GM19452 (cell line): Measurements from ENCODE around the gene AK5.
A peak's percentile ranks its signal among the peaks of the same experiment; 100 is the strongest.
"Not testable (repeated sequence)": the region's sequence is repeated elsewhere in the genome, so short reads cannot be mapped to it uniquely, and the experiment has no call there.

ENCODE experiments used
- ATAC-seq: cut with Tn5 transposase; IDR thresholded peaks from one replicate; pipeline ENCODE4 v1.9.1; 2021; ENCODE audit not compliant: unreplicated experiment

AK5 gene

GRCh38 chr1:77487631-77488030 lies 205.8 kb downstream of the AK5 start:
- no peak for ATAC-seq

GRCh38 chr1:77489910-77490309 lies 208.1 kb downstream of the AK5 start:
- ATAC-seq, result no peak

GRCh38 chr1:77494026-77494425 lies 212.2 kb downstream of the AK5 start:
- ATAC-seq, result no peak

GRCh38 chr1:77498918-77499317 lies 217.1 kb downstream of the AK5 start:
- ATAC-seq, result no peak

GRCh38 chr1:77499466-77499865 lies 217.6 kb downstream of the AK5 start:
- ATAC-seq, result no peak

GRCh38 chr1:77504986-77505385 lies 223.2 kb downstream of the AK5 start:
- ATAC-seq, result no peak

GRCh38 chr1:77506771-77507170 lies 225.0 kb downstream of the AK5 start:
- no peak for ATAC-seq

- no peak for ATAC-seq
Measured at GRCh38 chr1:77509051-77509492, 227.3 kb downstream of the AK5 start.

GRCh38 chr1:77509898-77510297 lies 228.1 kb downstream of the AK5 start:
- ATAC-seq, result no peak

GRCh38 chr1:77511440-77511840 lies 229.6 kb downstream of the AK5 start:
- no peak for ATAC-seq

- not testable (repeated sequence) for ATAC-seq
Measured at GRCh38 chr1:77512650-77513049, 230.8 kb downstream of the AK5 start.

GRCh38 chr1:77513839-77514763 lies 232.3 kb downstream of the AK5 start:
- no peak for ATAC-seq

GRCh38 chr1:77514921-77515776 lies 233.3 kb downstream of the AK5 start:
- no peak for ATAC-seq

GRCh38 chr1:77516106-77516505 lies 234.3 kb downstream of the AK5 start:
- ATAC-seq, result no peak

- no peak for ATAC-seq
Measured at GRCh38 chr1:77524038-77524437, 242.2 kb downstream of the AK5 start.

GRCh38 chr1:77531149-77531548 lies 249.3 kb downstream of the AK5 start:
- not testable (repeated sequence) for ATAC-seq

GRCh38 chr1:77531596-77532280 lies 249.9 kb downstream of the AK5 start:
- ATAC-seq, result not testable (repeated sequence)

GRCh38 chr1:77532641-77533040 lies 250.8 kb downstream of the AK5 start:
- ATAC-seq, result no peak

GRCh38 chr1:77533660-77534305 lies 252.0 kb downstream of the AK5 start:
- ATAC-seq, result peak; percentile 48

- ATAC-seq, result no peak
Measured at GRCh38 chr1:77534456-77534855, 252.6 kb downstream of the AK5 start.

- no peak for ATAC-seq
Measured at GRCh38 chr1:77536813-77537212, 255.0 kb downstream of the AK5 start.
